ENCODE results near the gene PLK3.
A peak's percentile ranks its signal among the peaks of the same experiment; 100 is the strongest.

The PLK3 gene

GRCh38 chr1:44780583-44781121 lies 19.5 kb upstream of the PLK3 start:
- peaks cover 7% of the 10 kb centered on the region for H3K36me3 ChIP-seq (ENCODE audit: control insufficient read depth, insufficient read depth, low read length)
- peaks cover 3% of the 10 kb centered on the region for H3K27me3 ChIP-seq (ENCODE audit: control insufficient read depth, insufficient read depth, low read length)
- H3K9me3 ChIP-seq (ENCODE audit: control insufficient read depth, low read length) = no peaks in the 10 kb centered on the region
- H3K4me3 ChIP-seq (ENCODE audit: low read length) = no peak overlapping the region
- H3K4me1 ChIP-seq (ENCODE audit: control insufficient read depth, insufficient read depth, low read length) = peaks cover 30% of the 10 kb centered on the region
- no peak overlapping the region for H3K9ac ChIP-seq (ENCODE audit: low read length)

- Histone ChIP-seq H3K27me3 (ENCODE audit: control insufficient read depth, insufficient read depth, low read length) (peaks cover 3% of the 10 kb centered on the region), H3K4me1 (ENCODE audit: control insufficient read depth, insufficient read depth, low read length) (peaks cover 24% of the 10 kb centered on the region), H3K9me3 (ENCODE audit: control insufficient read depth, low read length) (no peaks in the 10 kb centered on the region), H3K36me3 (ENCODE audit: control insufficient read depth, insufficient read depth, low read length) (no peaks in the 10 kb centered on the region), H3K9ac (ENCODE audit: low read length) (peak overlapping the region; percentile 58), H3K4me3 (ENCODE audit: low read length) (no peak overlapping the region)
Measured at GRCh38 chr1:44783697-44784093, 16.5 kb upstream of the PLK3 start.

- H3K9ac ChIP-seq (ENCODE audit: low read length) = peak overlapping the region; percentile 58
- H3K36me3 ChIP-seq (ENCODE audit: control insufficient read depth, insufficient read depth, low read length) = no peaks in the 10 kb centered on the region
- H3K4me1 ChIP-seq (ENCODE audit: control insufficient read depth, insufficient read depth, low read length) = peaks cover 24% of the 10 kb centered on the region
- no peaks in the 10 kb centered on the region for H3K9me3 ChIP-seq (ENCODE audit: control insufficient read depth, low read length)
- H3K27me3 ChIP-seq (ENCODE audit: control insufficient read depth, insufficient read depth, low read length) = peaks cover 3% of the 10 kb centered on the region
- no peak overlapping the region for H3K4me3 ChIP-seq (ENCODE audit: low read length)
Measured at GRCh38 chr1:44784094-44785028, 15.8 kb upstream of the PLK3 start.

- no peaks in the 10 kb centered on the region for H3K9me3 ChIP-seq (ENCODE audit: control insufficient read depth, low read length)
- H3K27me3 ChIP-seq (ENCODE audit: control insufficient read depth, insufficient read depth, low read length) = peaks cover 3% of the 10 kb centered on the region
- H3K4me1 ChIP-seq (ENCODE audit: control insufficient read depth, insufficient read depth, low read length) = peaks cover 24% of the 10 kb centered on the region
- H3K4me3 ChIP-seq (ENCODE audit: low read length) = no peak overlapping the region
- H3K9ac ChIP-seq (ENCODE audit: low read length) = peak overlapping the region; percentile 45
- H3K36me3 ChIP-seq (ENCODE audit: control insufficient read depth, insufficient read depth, low read length) = no peaks in the 10 kb centered on the region
Measured at GRCh38 chr1:44785029-44785380, 15.2 kb upstream of the PLK3 start.

- H3K36me3 ChIP-seq (ENCODE audit: control insufficient read depth, insufficient read depth, low read length) = no peaks in the 10 kb centered on the region
- peaks cover 24% of the 10 kb centered on the region for H3K4me1 ChIP-seq (ENCODE audit: control insufficient read depth, insufficient read depth, low read length)
- H3K27me3 ChIP-seq (ENCODE audit: control insufficient read depth, insufficient read depth, low read length) = peaks cover 3% of the 10 kb centered on the region
- H3K4me3 ChIP-seq (ENCODE audit: low read length) = peak overlapping the region; percentile 41
- peak overlapping the region; percentile 45 for H3K9ac ChIP-seq (ENCODE audit: low read length)
- H3K9me3 ChIP-seq (ENCODE audit: control insufficient read depth, low read length) = no peaks in the 10 kb centered on the region
Measured at GRCh38 chr1:44785501-44786137, 14.6 kb upstream of the PLK3 start.

- Histone ChIP-seq H3K36me3 (ENCODE audit: control insufficient read depth, insufficient read depth, low read length) (no peaks in the 10 kb centered on the region), H3K9ac (ENCODE audit: low read length) (peak overlapping the region; percentile 45), H3K9me3 (ENCODE audit: control insufficient read depth, low read length) (no peaks in the 10 kb centered on the region), H3K4me1 (ENCODE audit: control insufficient read depth, insufficient read depth, low read length) (peaks cover 27% of the 10 kb centered on the region), H3K4me3 (ENCODE audit: low read length) (peak overlapping the region; percentile 41), H3K27me3 (ENCODE audit: control insufficient read depth, insufficient read depth, low read length) (peaks cover 3% of the 10 kb centered on the region)
Measured at GRCh38 chr1:44786138-44786840, 13.9 kb upstream of the PLK3 start.

GRCh38 chr1:44786841-44787426 lies 13.2 kb upstream of the PLK3 start:
- peaks cover 3% of the 10 kb centered on the region for H3K27me3 ChIP-seq (ENCODE audit: control insufficient read depth, insufficient read depth, low read length)
- peaks cover 32% of the 10 kb centered on the region for H3K4me1 ChIP-seq (ENCODE audit: control insufficient read depth, insufficient read depth, low read length)
- no peaks in the 10 kb centered on the region for H3K9me3 ChIP-seq (ENCODE audit: control insufficient read depth, low read length)
- H3K4me3 ChIP-seq (ENCODE audit: low read length) = no peak overlapping the region
- no peaks in the 10 kb centered on the region for H3K36me3 ChIP-seq (ENCODE audit: control insufficient read depth, insufficient read depth, low read length)
- H3K9ac ChIP-seq (ENCODE audit: low read length) = no peak overlapping the region

GRCh38 chr1:44787506-44787905 lies 12.7 kb upstream of the PLK3 start:
- peaks cover 3% of the 10 kb centered on the region for H3K27me3 ChIP-seq (ENCODE audit: control insufficient read depth, insufficient read depth, low read length)
- no peak overlapping the region for H3K9ac ChIP-seq (ENCODE audit: low read length)
- H3K36me3 ChIP-seq (ENCODE audit: control insufficient read depth, insufficient read depth, low read length) = no peaks in the 10 kb centered on the region
- no peak overlapping the region for H3K4me3 ChIP-seq (ENCODE audit: low read length)
- peaks cover 32% of the 10 kb centered on the region for H3K4me1 ChIP-seq (ENCODE audit: control insufficient read depth, insufficient read depth, low read length)
- H3K9me3 ChIP-seq (ENCODE audit: control insufficient read depth, low read length) = no peaks in the 10 kb centered on the region

- Histone ChIP-seq H3K9ac (ENCODE audit: low read length) (no peak within 1 kb of the TSS), H3K27me3 (ENCODE audit: control insufficient read depth, insufficient read depth, low read length) (peaks cover 3% of the 10 kb centered on the region), H3K36me3 (ENCODE audit: control insufficient read depth, insufficient read depth, low read length) (no peaks in the 10 kb centered on the region), H3K9me3 (ENCODE audit: control insufficient read depth, low read length) (no peaks in the 10 kb centered on the region), H3K4me1 (ENCODE audit: control insufficient read depth, insufficient read depth, low read length) (peaks cover 32% of the 10 kb centered on the region), H3K4me3 (ENCODE audit: low read length) (no peak within 1 kb of the TSS)
Measured at GRCh38 chr1:44788120-44788860, 11.9 kb upstream of the PLK3 start, which contains the start of gene BEST4. BEST4 (minus strand) TSS chr1:44788170; CDS start chr1:44787705, 465 bp downstream.

GRCh38 chr1:44790968-44791801 lies 9.0 kb upstream of the PLK3 start:
- H3K27me3 ChIP-seq (ENCODE audit: control insufficient read depth, insufficient read depth, low read length) = no peaks in the 10 kb centered on the region
- H3K4me1 ChIP-seq (ENCODE audit: control insufficient read depth, insufficient read depth, low read length) = peaks cover 10% of the 10 kb centered on the region
- H3K36me3 ChIP-seq (ENCODE audit: control insufficient read depth, insufficient read depth, low read length) = no peaks in the 10 kb centered on the region
- no peaks in the 10 kb centered on the region for H3K9me3 ChIP-seq (ENCODE audit: control insufficient read depth, low read length)
- no peak overlapping the region for H3K4me3 ChIP-seq (ENCODE audit: low read length)
- H3K9ac ChIP-seq (ENCODE audit: low read length) = no peak overlapping the region

Measured in mucosa of stomach (tissue), 1 donor.